Motor neuron (in vitro differentiated cells): ENCODE results near the gene HK1. TPM values are rescaled to one million over a fixed set of nuclear protein-coding genes. Genes with fewer than 3 reads are reported as not detected.
A peak's percentile ranks its signal among the peaks of the same experiment; 100 is the strongest.

Experiments
- ATAC-seq, 8 experiments: fragments of 200-7000 bp; cut with Tn5 transposase; replicated peaks in 6 of 8; 2 replicates each; pipeline ENCODE4 v1.8.0; 2021; ENCODE audit warnings: mild to moderate bottlenecking in 8 of 8, moderate library complexity in 8 of 8
- H3K27ac ChIP-seq, 2 donors: fragments of 250-450 bp; sonication (Bioruptor Pico); 2 replicates each; pipeline ENCODE4 v1.9.0; 2021; ENCODE audit warnings: antibody characterized with exemption in 2 of 2, mild to moderate bottlenecking in 2 of 2, moderate library complexity in 1 of 2
- H3K4me1 ChIP-seq, 2 donors: fragments of 250-450 bp; sonication (Bioruptor Pico); replicated peaks in 1 of 2; 2 replicates each; pipeline ENCODE4 v1.6.1; 2021; ENCODE audit warnings: antibody characterized with exemption in 2 of 2, mild to moderate bottlenecking in 2 of 2, moderate library complexity in 1 of 2
- H3K4me3 ChIP-seq, 5 donors: fragments of 250-450 bp; sonication (Bioruptor Pico); 2 replicates each; pipeline ENCODE4 v1.9.0; 2021; ENCODE audit warnings: antibody characterized with exemption in 5 of 5, mild to moderate bottlenecking in 5 of 5, moderate library complexity in 4 of 5
- WGBS, 10 experiments: fragments of 450-650 bp; shearing (Covaris generic); methylation state at CpG; one replicate each; pipeline ENCODE4 v1.0.0; 2022; 5-methylcytosine and 5-hydroxymethylcytosine counted together
- in situ Hi-C, 9 experiments: fragments of 400-800 bp; cut with MboI; loops; one replicate each; pipeline ENCODE4 v1.15.0; 2021; ENCODE audit warnings: low sequenced_read_pairs in 9 of 9, low pct_unique_long_range_greater_than_20kb in 2 of 9; ENCODE audit not compliant: unreplicated experiment in 9 of 9
- total RNA-seq, 8 experiments: library from RNA; unstranded; fragments of 300-600 nt; gene quantifications; 2 replicates each; pipeline versions ENCODE4 v1.2.3 to v1.2.4, GENCODE V29; 2022

The HK1 gene
- 100 to 1,000 TPM in 2 of 8 experiments, 10 to 100 TPM in 6; 53.8 to 113 (median 83.7) TPM for total RNA-seq

- in situ Hi-C loops: no loop called here
- ATAC-seq: peak in 4 of 8 experiments; percentile 28 to 86 (median 42)
- H3K27ac ChIP-seq: no peak within 1 kb of the TSS
- WGBS, 10 experiments: 56 to 100% (median 63%) methylated on average over 1 to 11 of the region's 11 CpGs; no CpG with 5 or more reads in 3 of the 10 experiments
- H3K4me3 ChIP-seq: no peak within 1 kb of the TSS
- H3K4me1 ChIP-seq: no peaks in the 10 kb centered on the region
Observed at GRCh38 chr10:69278446-69278963, at the start of gene HK1. Gene HK1, plus strand, starts transcription at chr10:69278496.

DNA sequence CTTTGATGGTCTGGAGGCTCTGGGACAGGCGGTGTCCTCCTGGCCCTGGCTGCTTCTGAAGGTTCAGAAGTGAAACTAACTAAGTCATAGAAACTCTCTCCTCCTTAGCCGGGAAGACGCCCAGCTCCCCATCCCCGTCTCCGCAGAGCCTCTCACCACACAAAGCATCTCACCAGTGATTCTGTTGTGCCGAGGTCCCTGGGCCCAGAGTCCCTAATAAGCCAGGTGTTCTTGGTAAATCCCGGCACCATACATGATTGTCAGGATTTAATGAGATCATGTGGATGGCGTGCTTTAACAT, 48.7 kb upstream of the HK1 start:
- ATAC-seq: peak in 1 of 8 experiments; percentile 16
- no peak overlapping the region for H3K4me3 ChIP-seq

DNA sequence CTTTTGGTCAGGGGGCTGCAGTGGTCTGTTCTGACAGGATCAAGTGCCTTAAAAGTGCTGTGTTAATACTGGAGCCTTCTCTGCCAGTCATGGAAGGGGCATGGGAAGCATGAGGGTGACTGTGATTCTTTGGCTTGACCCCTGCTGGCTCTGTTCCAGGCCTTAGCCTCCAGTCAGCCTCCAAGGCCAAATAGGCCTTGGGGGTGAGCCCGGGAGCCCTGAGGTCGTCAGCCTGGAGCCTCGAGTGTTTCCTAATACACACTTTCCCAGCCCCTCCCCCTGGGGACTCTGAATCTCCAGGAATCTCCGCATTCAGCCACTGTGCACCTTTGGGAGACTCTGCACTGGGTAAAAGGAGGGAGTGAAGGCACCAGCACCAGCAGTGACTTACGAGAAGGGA, 48.2 kb upstream of the HK1 start:
- no peak for ATAC-seq
- Histone ChIP-seq H3K27ac (no peak overlapping the region), H3K4me3 (no peak overlapping the region), H3K4me1 (peaks cover 4 to 8% of the 10 kb centered on the region in 2 donors)
- 0 to 100% (median 83%) methylated on average over 1 to 2 of the region's 5 CpGs; no CpG with 5 or more reads in 7 of the 10 experiments for whole genome bisulfite sequencing, 10 experiments
- in situ Hi-C loops: loop anchor here in 7 of 9 experiments (10.0 to 25.0 kb wide), 4 partner anchors 155 to 175 kb away; no protein-coding TSS in a partner anchor

More for the DNA sequence above, 48.7 kb upstream of the HK1 start:
- peaks cover 4 to 9% of the 10 kb centered on the region in 2 donors for H3K4me1 ChIP-seq
- in situ Hi-C loops: loop anchor here in 2 of 9 experiments (10.0 to 25.0 kb wide), 2 partner anchors 158 to 165 kb away; no protein-coding TSS in a partner anchor
- WGBS, 10 experiments: 68 to 100% (median 90%) methylated on average over 1 to 5 of the region's 8 CpGs; no CpG with 5 or more reads in 4 of the 10 experiments
- no peak overlapping the region for H3K27ac ChIP-seq

- ATAC-seq: peak in 5 of 8 experiments; percentile 52 to 100 (median 61)
- in situ Hi-C loops: loop anchor here in 7 of 9 experiments (10.0 to 25.0 kb wide), 4 partner anchors 153 to 173 kb away; no protein-coding TSS in a partner anchor
- Histone ChIP-seq H3K4me3 (no peak overlapping the region), H3K4me1 (no peaks in the 10 kb centered on the region), H3K27ac (no peak overlapping the region)
- WGBS, 10 experiments: 40 to 85% (median 65%) methylated on average over 1 to 4 of the region's 9 CpGs; no CpG with 5 or more reads in 4 of the 10 experiments
Observed at GRCh38 chr10:69232252-69232651, 46.0 kb upstream of the HK1 start.

DNA sequence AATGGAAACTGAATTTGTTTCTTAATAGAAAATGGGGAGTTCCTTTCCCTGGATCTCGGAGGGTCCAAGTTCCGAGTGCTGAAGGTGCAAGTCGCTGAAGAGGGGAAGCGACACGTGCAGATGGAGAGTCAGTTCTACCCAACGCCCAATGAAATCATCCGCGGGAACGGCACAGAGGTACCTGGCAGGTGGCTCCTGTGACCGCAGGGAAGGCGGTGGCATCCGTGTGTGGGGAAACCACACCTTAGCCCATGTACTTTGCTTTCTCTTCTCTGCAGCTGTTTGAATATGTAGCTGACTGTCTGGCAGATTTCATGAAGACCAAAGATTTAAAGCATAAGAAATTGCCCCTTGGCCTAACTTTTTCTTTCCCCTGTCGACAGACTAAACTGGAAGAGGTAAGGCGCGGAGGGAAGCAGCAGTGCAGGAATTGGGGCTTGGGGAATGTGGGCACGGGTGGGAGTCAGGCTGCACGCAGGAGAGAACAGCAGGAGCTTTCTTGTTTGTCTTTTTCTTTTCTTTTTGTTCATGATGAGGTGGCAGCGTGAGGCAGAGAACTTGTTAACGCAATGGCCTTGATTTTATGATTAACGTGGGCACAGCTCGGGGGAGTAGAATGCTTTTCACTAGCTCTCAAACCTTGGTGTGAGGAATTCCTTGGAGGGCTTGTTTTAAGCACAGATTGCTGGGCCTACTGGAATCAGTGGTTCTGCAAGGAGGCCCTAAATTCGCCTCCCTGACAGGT, 45.4 kb upstream of the HK1 start:
- 60 to 100% (median 81%) methylated on average over 1 to 16 of the region's 22 CpGs; no CpG with 5 or more reads in 1 of the 10 experiments for WGBS, 10 experiments
- in situ Hi-C loops: loop anchor here in 7 of 9 experiments (10.0 to 25.0 kb wide), 4 partner anchors 152 to 172 kb away; no protein-coding TSS in a partner anchor

GRCh38 chr10:69234447-69234846, 43.8 kb upstream of the HK1 start:
- Histone ChIP-seq H3K4me3 (no peak overlapping the region), H3K27ac (no peak overlapping the region), H3K4me1 (peaks cover 0 to 7% of the 10 kb centered on the region in 2 donors)
- 79 to 100% (median 93%) methylated on average over 1 to 3 of the region's 3 CpGs for WGBS, 10 experiments
- ATAC-seq: no peak
- in situ Hi-C loops: loop anchor here in 7 of 9 experiments (10.0 to 25.0 kb wide), 4 partner anchors 150 to 170 kb away; no protein-coding TSS in a partner anchor

More for the DNA sequence above, 45.4 kb upstream of the HK1 start:
- Histone ChIP-seq H3K4me3 (no peak overlapping the region), H3K27ac (no peak overlapping the region), H3K4me1 (peaks cover 0 to 3% of the 10 kb centered on the region in 2 donors)
- no peak for ATAC-seq

DNA sequence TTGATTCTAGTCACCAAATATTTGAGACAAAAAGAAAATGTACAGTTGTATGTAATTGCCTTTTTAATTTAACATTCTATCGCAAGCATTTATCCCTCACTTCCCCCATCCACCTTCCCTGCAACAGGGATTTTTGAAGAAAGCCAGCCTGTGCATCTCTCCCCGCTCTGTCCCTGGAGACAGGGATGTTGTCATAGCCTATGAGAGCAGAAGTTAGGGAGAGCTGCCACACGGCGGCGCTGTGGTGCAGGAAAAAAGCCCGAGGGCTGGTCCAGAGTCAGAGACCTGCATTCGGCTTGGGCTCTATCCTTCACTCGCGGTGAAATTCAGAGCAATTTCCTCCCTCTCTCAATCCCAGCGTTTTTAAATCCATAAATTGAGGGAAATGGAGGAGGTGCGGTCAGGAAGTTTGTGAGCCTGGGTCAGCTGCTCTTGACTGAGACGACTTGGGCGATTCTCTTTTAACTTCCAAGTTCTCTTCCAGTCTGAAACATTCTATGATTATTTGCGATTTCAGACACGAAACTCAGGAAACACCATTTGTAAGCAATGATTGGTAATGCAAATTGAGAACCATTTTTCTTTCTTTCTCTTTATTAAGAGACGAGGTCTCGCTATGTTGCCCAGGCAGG, 40.7 kb upstream of the HK1 start:
- peaks cover 2 to 7% of the 10 kb centered on the region in 2 donors for H3K4me1 ChIP-seq
- in situ Hi-C loops: loop anchor here in 8 of 9 experiments (5.0 to 25.0 kb wide), 5 partner anchors 147 to 167 kb away; no protein-coding TSS in a partner anchor
- 1 to 65% (median 22%) methylated on average over 2 to 14 of the region's 17 CpGs for WGBS, 10 experiments
- H3K27ac ChIP-seq: no peak overlapping the region
- no peak overlapping the region for H3K4me3 ChIP-seq
- peak; percentile 87 to 100 (median 100) for ATAC-seq

DNA sequence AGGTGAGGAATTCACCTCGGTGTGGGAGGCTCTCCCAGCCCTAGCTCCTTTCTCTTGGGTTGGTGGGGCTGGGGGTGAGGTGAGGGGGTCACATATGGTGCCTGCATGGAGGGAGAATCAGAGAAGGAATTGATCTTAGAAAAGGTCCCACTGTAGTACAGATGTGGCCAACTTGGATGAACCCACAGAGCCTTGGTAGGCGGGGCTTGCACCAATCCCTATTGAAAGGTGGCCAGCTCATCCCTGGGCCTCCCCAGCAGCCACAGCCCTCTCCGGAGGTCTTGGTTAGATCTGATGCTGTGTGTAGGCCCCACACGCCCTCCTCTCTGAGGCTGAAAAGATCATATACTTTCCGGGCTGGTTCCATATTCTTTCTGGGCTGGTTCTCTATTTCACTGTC, 39.2 kb upstream of the HK1 start:
- H3K27ac ChIP-seq: no peak overlapping the region
- WGBS, 10 experiments: 0 to 100% (median 90%) methylated on average over 1 to 2 of the region's 5 CpGs; no CpG with 5 or more reads in 5 of the 10 experiments
- H3K4me3 ChIP-seq: no peak overlapping the region
- in situ Hi-C loops: loop anchor here in 8 of 9 experiments (5.0 to 25.0 kb wide), 5 partner anchors 146 to 166 kb away; no protein-coding TSS in a partner anchor
- ATAC-seq: peak in 1 of 8 experiments; percentile 23
- H3K4me1 ChIP-seq: peaks cover 9 to 13% of the 10 kb centered on the region in 2 donors

- Histone ChIP-seq H3K27ac (no peak overlapping the region), H3K4me3 (no peak overlapping the region), H3K4me1 (peaks cover 9 to 13% of the 10 kb centered on the region in 2 donors)
- WGBS, 10 experiments: 0 to 100% (median 96%) methylated on average over 1 to 5 of the region's 6 CpGs
- no peak for ATAC-seq
- in situ Hi-C loops: loop anchor here in 8 of 9 experiments (5.0 to 25.0 kb wide), 5 partner anchors 145 to 165 kb away; no protein-coding TSS in a partner anchor
Observed at GRCh38 chr10:69239816-69240434, 38.4 kb upstream of the HK1 start.

DNA sequence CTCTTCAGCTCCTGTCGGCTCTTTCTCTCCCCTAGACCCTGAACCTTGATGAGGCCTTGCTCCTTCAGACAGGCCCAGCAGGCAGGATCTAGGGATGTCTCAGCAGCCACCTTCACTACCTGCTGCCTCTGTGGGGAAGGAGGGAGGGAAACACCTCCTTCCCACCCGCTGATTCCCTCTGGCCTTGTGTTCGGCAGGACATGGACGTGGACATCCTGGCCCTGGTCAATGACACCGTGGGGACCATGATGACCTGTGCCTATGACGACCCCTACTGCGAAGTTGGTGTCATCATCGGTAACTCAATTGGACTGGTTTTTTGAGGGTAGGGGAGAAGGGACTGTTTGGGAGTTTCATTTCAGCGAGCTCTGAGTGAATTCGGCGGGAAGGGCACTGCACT, 37.8 kb upstream of the HK1 start:
- Histone ChIP-seq H3K4me3 (no peak overlapping the region), H3K4me1 (peaks cover 9 to 13% of the 10 kb centered on the region in 2 donors), H3K27ac (no peak overlapping the region)
- WGBS, 10 experiments: 80 to 100% (median 94%) methylated on average over 1 to 11 of the region's 11 CpGs; no CpG with 5 or more reads in 6 of the 10 experiments
- ATAC-seq: no peak
- in situ Hi-C loops: loop anchor here in 1 of 9 experiments (25.0 kb wide), 1 partner anchor 147 kb away; no protein-coding TSS in a partner anchor

- H3K4me1 ChIP-seq: peaks cover 9 to 13% of the 10 kb centered on the region in 2 donors
- H3K4me3 ChIP-seq: no peak overlapping the region
- ATAC-seq: peak in 3 of 8 experiments; percentile 6 to 78 (median 72)
- no peak overlapping the region for H3K27ac ChIP-seq
- in situ Hi-C loops: loop anchor here in 1 of 9 experiments (25.0 kb wide), 1 partner anchor 146 kb away; no protein-coding TSS in a partner anchor
- 7 to 100% (median 71%) methylated on average over 1 to 5 of the region's 7 CpGs; no CpG with 5 or more reads in 3 of the 10 experiments for WGBS, 10 experiments
Observed at GRCh38 chr10:69241575-69241974, 36.7 kb upstream of the HK1 start.
